GM21717 (cell line): ENCODE measurements around the gene ADAMTS14.

ENCODE experiments used
- ATAC-seq: cut with Tn5 transposase; IDR thresholded peaks from one replicate; pipeline ENCODE4 v1.9.1; 2021; ENCODE audit warnings: mild to moderate bottlenecking, moderate library complexity; ENCODE audit not compliant: unreplicated experiment

Gene ADAMTS14

GRCh38 chr10:70807556-70807955 is 135.2 kb downstream of the ADAMTS14 start:
- ATAC-seq, result no peak

GRCh38 chr10:70809011-70809611 is 136.8 kb downstream of the ADAMTS14 start:
- no peak for ATAC-seq

GRCh38 chr10:70809726-70810125 is 137.4 kb downstream of the ADAMTS14 start:
- no peak for ATAC-seq

GRCh38 chr10:70810967-70811366 is 138.7 kb downstream of the ADAMTS14 start:
- no peak for ATAC-seq

- no peak for ATAC-seq
These were observed 139.6 kb downstream of the ADAMTS14 start for GRCh38 chr10:70811881-70812280.
